ENCODE data around the gene ZFP82.

- TF ChIP-seq CTCF (IDR thresholded peaks at IDR 0.05) (no peak), POLR2A (IDR thresholded peaks at IDR 0.05) (no peak)
Observed at GRCh38 chr19:36421749-36422481, 3.5 kb upstream of the ZFP82 start.
